Endometrium (tissue), 2 donors: ENCODE measurements around the gene SLC8A3.
"Not testable (repeated sequence)": the region's sequence is repeated elsewhere in the genome, so short reads cannot be mapped to it uniquely, and the experiment has no call there.

Source experiments
- FAIRE-seq: peaks from 2 replicates; lab custom pipeline; 2012; peaks lifted over from hg19 to GRCh38; lab: Jason Lieb, UNC
- donor health status: control.
- donor health status: control.

Gene SLC8A3

GRCh38 chr14:70188659-70189455 is at the start of gene SLC8A3:
Gene SLC8A3 (minus strand): TSS chr14:70188951. CDS start chr14:70168422, 20,529 bp downstream.
- no peak for FAIRE-seq

GRCh38 chr14:70237710-70238109 is 49.0 kb upstream of the SLC8A3 start:
- no peak for FAIRE-seq

GRCh38 chr14:70234066-70234950 is 45.6 kb upstream of the SLC8A3 start:
- no peak for FAIRE-seq

GRCh38 chr14:70231756-70232544 is 43.2 kb upstream of the SLC8A3 start:
- FAIRE-seq, result not testable (repeated sequence)

GRCh38 chr14:70229877-70230640 is 41.3 kb upstream of the SLC8A3 start:
- not testable (repeated sequence) for FAIRE-seq

GRCh38 chr14:70213721-70214282 is 25.1 kb upstream of the SLC8A3 start:
- FAIRE-seq, result no peak

- FAIRE-seq, result no peak
Observed at GRCh38 chr14:70212752-70213151, 24.0 kb upstream of the SLC8A3 start.

GRCh38 chr14:70208380-70208779 is 19.6 kb upstream of the SLC8A3 start:
- no peak for FAIRE-seq

GRCh38 chr14:70203686-70204085 is 14.9 kb upstream of the SLC8A3 start:
- FAIRE-seq, result no peak

- FAIRE-seq, result no peak
Observed at GRCh38 chr14:70201994-70202393, 13.2 kb upstream of the SLC8A3 start.

GRCh38 chr14:70193396-70193795 is 4.6 kb upstream of the SLC8A3 start:
- no peak for FAIRE-seq

- FAIRE-seq, result no peak
Observed at GRCh38 chr14:70192915-70193314, 4.2 kb upstream of the SLC8A3 start.

GRCh38 chr14:70190156-70190555 is 1.4 kb upstream of the SLC8A3 start:
- FAIRE-seq, result no peak

- FAIRE-seq, result no peak
Observed at GRCh38 chr14:70189456-70190077, 816 bp upstream of the SLC8A3 start.

- FAIRE-seq, result no peak
Observed at GRCh38 chr14:70188322-70188658, 461 bp downstream of the SLC8A3 start.

GRCh38 chr14:70186900-70187451 is 1.8 kb downstream of the SLC8A3 start:
- no peak for FAIRE-seq

- FAIRE-seq, result no peak
Observed at GRCh38 chr14:70183991-70184390, 4.8 kb downstream of the SLC8A3 start.

GRCh38 chr14:70181276-70181675 is 7.5 kb downstream of the SLC8A3 start:
- FAIRE-seq, result no peak

- no peak for FAIRE-seq
Observed at GRCh38 chr14:70180718-70181117, 8.0 kb downstream of the SLC8A3 start.

- no peak for FAIRE-seq
Observed at GRCh38 chr14:70177081-70177800, 11.5 kb downstream of the SLC8A3 start.
